ENCODE data around the gene INTU. TPM values are rescaled to one million over a fixed set of nuclear protein-coding genes. Genes with fewer than 3 reads are reported as not detected.

The INTU gene
- polyA plus RNA-seq, 3 donors = 0.17 to 0.26 TPM; not detected in 1

GRCh38 chr4:127656047-127656680 is 23.4 kb downstream of the INTU start:
- H3K36me3 Mint-ChIP-seq = peaks cover 0 to 3% of the 10 kb centered on the region in 2 donors
- no peak overlapping the region for H3K4me3 ChIP-seq (replicated peaks in 1 of 3; ENCODE audit: low read depth in 2 of 3, low read length in 3 of 3)
- no peaks in the 10 kb centered on the region for H3K79me2 ChIP-seq (ENCODE audit: insufficient read depth, low read length)
- H3K4me2 ChIP-seq (replicated peaks; ENCODE audit: extremely low read depth, low read length, poor library complexity, severe bottlenecking) = no peak overlapping the region
- H3K27me3 Mint-ChIP-seq (ENCODE audit: low read depth in 3 of 3) = no peaks in the 10 kb centered on the region
- H3K4me1 Mint-ChIP-seq = no peaks in the 10 kb centered on the region
- peaks cover 0 to 7% (median 2%) of the 10 kb centered on the region in 7 donors for H3K9me3 Mint-ChIP-seq
- no peak for DNase-seq
- H3K9ac ChIP-seq (ENCODE audit: insufficient read depth, low read length, poor library complexity, severe bottlenecking) = no peak overlapping the region
- H2AFZ ChIP-seq (ENCODE audit: insufficient read depth, low read depth, low read length, poor library complexity, severe bottlenecking) = no peak overlapping the region
- intact Hi-C loops (cut with micrococcal nuclease) = no loop called here
- no peak for TF ChIP-seq CTCF (IDR thresholded peaks at IDR 0.05)
- WGBS (ENCODE audit: insufficient coverage) = no CpG with 5 or more reads among the region's 9 CpGs
- no peaks in the 10 kb centered on the region for H3K36me3 ChIP-seq (replicated peaks in 1 of 2; ENCODE audit: control insufficient read depth in 1 of 2, insufficient read depth in 2 of 2, low read length in 2 of 2)
- no peaks in the 10 kb centered on the region for H4K20me1 ChIP-seq (ENCODE audit: insufficient read depth, low read length)
- H3K27ac Mint-ChIP-seq = no peak overlapping the region
- H3K4me3 Mint-ChIP-seq = no peak overlapping the region
- H3K9me3 ChIP-seq (replicated peaks in 1 of 2; ENCODE audit: control insufficient read depth in 1 of 2, insufficient read depth in 1 of 2, low read length in 2 of 2) = no peaks in the 10 kb centered on the region
- no peaks in the 10 kb centered on the region for H3K4me1 ChIP-seq (ENCODE audit: control insufficient read depth in 1 of 2, insufficient read depth in 2 of 2, low read length in 2 of 2)
- H3K27me3 ChIP-seq (ENCODE audit: control insufficient read depth in 2 of 2, insufficient read depth in 2 of 2, low read length in 2 of 2) = no peaks in the 10 kb centered on the region
- H3K27ac ChIP-seq (ENCODE audit: low read depth in 1 of 2, low read length in 2 of 2) = no peak overlapping the region

GRCh38 chr4:127660284-127660885 is 27.6 kb downstream of the INTU start:
- H3K4me3 Mint-ChIP-seq = no peak overlapping the region
- Histone ChIP-seq H3K27me3 (ENCODE audit: control insufficient read depth in 2 of 2, insufficient read depth in 2 of 2, low read length in 2 of 2) (no peaks in the 10 kb centered on the region), H3K36me3 (replicated peaks in 1 of 2; ENCODE audit: control insufficient read depth in 1 of 2, insufficient read depth in 2 of 2, low read length in 2 of 2) (no peaks in the 10 kb centered on the region), H3K4me3 (replicated peaks in 1 of 3; ENCODE audit: low read depth in 2 of 3, low read length in 3 of 3) (no peak overlapping the region), H3K27ac (ENCODE audit: low read depth in 1 of 2, low read length in 2 of 2) (no peak overlapping the region), H3K9ac (ENCODE audit: insufficient read depth, low read length, poor library complexity, severe bottlenecking) (no peak overlapping the region), H3K4me2 (replicated peaks; ENCODE audit: extremely low read depth, low read length, poor library complexity, severe bottlenecking) (no peak overlapping the region), H4K20me1 (ENCODE audit: insufficient read depth, low read length) (no peaks in the 10 kb centered on the region), H3K4me1 (ENCODE audit: control insufficient read depth in 1 of 2, insufficient read depth in 2 of 2, low read length in 2 of 2) (no peaks in the 10 kb centered on the region), H3K9me3 (replicated peaks in 1 of 2; ENCODE audit: control insufficient read depth in 1 of 2, insufficient read depth in 1 of 2, low read length in 2 of 2) (no peaks in the 10 kb centered on the region), H3K79me2 (ENCODE audit: insufficient read depth, low read length) (no peaks in the 10 kb centered on the region), H2AFZ (ENCODE audit: insufficient read depth, low read depth, low read length, poor library complexity, severe bottlenecking) (no peak overlapping the region)
- H3K4me1 Mint-ChIP-seq = no peaks in the 10 kb centered on the region
- no peak overlapping the region for H3K27ac Mint-ChIP-seq
- WGBS (ENCODE audit: insufficient coverage) = 100% methylated on average over 2 of the region's 6 CpGs
- no peak for TF ChIP-seq CTCF (IDR thresholded peaks at IDR 0.05)
- peaks cover 0 to 4% (median 0%) of the 10 kb centered on the region in 7 donors for H3K9me3 Mint-ChIP-seq
- no peaks in the 10 kb centered on the region for H3K27me3 Mint-ChIP-seq (ENCODE audit: low read depth in 3 of 3)
- intact Hi-C loops (cut with micrococcal nuclease) = no loop called here
- no peak for DNase-seq
- H3K36me3 Mint-ChIP-seq = peaks cover 0 to 3% of the 10 kb centered on the region in 2 donors
